GM12864 (cell line): ENCODE data around the gene USP16.

Source experiments
- DNase-seq: peaks from one replicate; pipeline ENCODE4 v3.0.0-alpha.2; 2011; ENCODE audit warnings: low read depth
- H3K4me3 ChIP-seq: 2 replicates; pipeline ENCODE4 v1.5.1; 2011; ENCODE audit warnings: mild to moderate bottlenecking, low read depth, low read length, control low read depth
- TF ChIP-seq, protein P1 (sequence below): IDR thresholded peaks from 2 replicates; pipeline ENCODE4 v1.5.1; 2011; ENCODE audit warnings: low read depth, mild to moderate bottlenecking, moderate library complexity, low read length, control low read depth, inconsistent platforms; ENCODE audit errors: missing control alignments

The USP16 gene

DNA sequence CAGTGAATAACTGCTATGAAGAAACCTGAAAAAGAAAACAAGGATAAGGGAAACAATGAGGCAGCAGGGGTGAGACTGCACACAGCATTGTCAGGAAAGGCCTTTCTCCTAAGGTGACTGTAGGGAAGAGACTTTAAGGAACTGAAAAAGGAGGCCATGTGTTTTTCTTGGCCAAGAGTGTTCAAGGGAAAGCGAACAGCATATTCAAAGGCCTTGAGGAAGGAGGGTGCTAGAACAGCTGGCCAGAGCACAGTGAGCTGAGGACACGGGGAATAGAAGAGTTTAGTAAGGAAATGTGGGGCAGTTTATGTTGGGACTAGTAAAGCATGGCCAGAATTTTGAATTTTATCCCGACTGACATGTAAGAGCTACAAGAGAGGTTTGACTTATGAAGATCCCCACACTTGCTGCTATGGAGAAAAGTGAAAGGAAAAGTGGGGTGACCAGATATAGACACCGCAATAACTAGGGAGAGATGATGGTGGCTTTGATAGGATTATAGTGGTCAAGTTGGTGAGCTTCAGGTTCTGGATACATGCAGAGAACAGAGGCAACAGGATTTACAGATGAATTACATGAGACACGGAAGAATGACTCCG lies 6.7 kb upstream of the USP16 start:
- no peak for DNase-seq
- H3K4me3 ChIP-seq = peak overlapping the region; percentile 89
- TF ChIP-seq, protein P1, sequence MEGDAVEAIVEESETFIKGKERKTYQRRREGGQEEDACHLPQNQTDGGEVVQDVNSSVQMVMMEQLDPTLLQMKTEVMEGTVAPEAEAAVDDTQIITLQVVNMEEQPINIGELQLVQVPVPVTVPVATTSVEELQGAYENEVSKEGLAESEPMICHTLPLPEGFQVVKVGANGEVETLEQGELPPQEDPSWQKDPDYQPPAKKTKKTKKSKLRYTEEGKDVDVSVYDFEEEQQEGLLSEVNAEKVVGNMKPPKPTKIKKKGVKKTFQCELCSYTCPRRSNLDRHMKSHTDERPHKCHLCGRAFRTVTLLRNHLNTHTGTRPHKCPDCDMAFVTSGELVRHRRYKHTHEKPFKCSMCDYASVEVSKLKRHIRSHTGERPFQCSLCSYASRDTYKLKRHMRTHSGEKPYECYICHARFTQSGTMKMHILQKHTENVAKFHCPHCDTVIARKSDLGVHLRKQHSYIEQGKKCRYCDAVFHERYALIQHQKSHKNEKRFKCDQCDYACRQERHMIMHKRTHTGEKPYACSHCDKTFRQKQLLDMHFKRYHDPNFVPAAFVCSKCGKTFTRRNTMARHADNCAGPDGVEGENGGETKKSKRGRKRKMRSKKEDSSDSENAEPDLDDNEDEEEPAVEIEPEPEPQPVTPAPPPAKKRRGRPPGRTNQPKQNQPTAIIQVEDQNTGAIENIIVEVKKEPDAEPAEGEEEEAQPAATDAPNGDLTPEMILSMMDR = no peak

DNA sequence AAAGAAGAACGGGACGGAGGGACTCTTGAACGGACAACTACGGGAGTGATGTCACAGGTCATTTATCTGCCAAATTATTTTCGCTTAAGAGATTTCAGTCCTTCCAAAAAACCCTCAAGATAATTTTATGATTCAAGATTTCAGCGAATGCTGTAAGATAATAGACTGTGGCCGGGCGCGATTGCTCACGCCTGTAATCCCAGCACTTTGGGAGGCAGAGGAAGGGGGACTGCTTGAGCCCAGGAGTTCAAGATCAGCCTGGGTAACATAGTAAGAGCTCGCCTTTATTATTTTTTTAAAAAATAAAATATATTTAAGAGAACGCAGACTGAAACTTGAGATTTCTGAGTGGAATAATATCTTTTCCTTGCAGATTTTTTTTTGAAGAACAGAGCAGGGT lies 5.9 kb upstream of the USP16 start:
- H3K4me3 ChIP-seq = peak overlapping the region; percentile 89
- TF ChIP-seq, protein P1 = no peak
- no peak for DNase-seq

DNA sequence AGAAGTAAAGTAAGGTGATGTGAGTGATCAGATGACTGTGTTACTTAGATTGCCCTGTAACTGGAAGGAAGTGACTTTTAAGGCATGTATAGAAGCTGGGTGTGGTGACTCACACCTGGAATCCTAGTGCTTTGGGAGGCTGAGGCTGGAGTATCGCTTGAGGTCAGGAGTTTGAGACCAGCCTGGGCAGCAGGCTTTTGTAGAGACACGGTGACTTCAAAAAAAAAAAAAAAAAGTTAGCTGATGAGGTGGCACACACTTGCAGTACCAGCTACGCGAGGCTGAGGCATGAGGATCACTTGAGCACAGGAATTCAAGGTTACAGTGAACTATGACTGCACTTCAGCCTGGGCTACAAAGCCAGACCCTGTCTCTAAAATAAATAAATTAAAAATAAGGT lies 2.3 kb upstream of the USP16 start:
- TF ChIP-seq, protein P1 = no peak
- DNase-seq = no peak
- H3K4me3 ChIP-seq = no peak overlapping the region

DNA sequence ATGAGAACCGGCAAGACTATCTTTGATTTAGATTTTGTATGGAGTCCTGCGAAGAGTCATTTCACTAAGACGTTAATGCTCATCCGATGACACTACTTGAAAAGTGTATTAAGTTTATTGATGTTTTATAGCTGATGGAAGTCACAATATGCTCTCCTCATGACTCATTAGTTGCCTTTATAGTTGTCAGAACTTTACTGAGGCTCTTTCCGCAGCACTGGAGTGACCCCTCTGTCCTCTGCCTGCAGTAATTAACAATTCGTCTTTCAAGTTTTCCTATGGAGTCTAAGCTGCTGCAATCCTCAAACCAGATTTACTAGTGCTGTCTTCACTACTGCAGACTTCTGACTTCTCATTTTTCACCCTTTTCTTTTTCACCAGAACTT lies 853 bp downstream of the USP16 start:
- peak overlapping the region; percentile 78 for H3K4me3 ChIP-seq
- no peak for DNase-seq
- TF ChIP-seq, protein P1 = no peak

DNA sequence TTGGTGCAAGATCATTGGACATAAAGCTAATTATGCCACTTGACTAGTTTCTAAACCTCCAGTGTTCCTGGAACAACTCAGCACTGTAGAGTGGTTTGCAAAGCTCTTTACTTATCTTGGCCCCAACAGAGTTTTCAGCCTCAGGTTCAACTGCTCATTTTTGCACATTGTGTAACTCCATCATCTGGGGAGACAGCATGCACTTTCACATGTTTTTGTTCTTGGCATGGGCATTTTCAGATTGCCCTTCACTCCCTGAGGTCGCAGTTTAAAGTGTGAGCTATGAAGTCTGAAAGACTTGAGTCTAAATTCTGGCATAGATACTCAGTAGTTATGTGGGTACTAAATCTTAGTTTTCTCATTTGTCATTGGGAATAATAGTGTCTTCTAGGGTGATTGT lies 5.1 kb downstream of the USP16 start:
- no peak overlapping the region for H3K4me3 ChIP-seq
- DNase-seq = no peak
- TF ChIP-seq, protein P1 = no peak

DNA sequence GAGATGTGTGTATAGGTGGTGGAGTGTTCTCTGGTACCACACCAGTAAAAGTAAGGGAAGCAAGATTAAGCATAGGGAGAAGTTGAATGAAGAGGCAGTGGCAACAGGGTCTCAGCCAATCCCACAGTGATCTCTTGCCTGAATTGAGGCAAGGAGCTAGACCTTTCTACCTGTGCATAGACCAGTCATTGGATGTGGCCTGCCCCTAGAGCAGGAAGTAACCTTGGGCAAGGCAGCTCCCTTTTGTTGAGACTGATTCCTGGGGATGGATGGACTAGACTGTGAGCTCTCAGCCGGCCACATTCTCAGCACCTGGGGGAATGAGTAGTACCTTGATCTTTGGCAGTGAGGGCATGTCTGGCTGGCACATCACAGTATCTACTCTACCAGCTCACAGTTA lies 6.4 kb downstream of the USP16 start:
- no peak for DNase-seq
- TF ChIP-seq, protein P1 = no peak
- no peak overlapping the region for H3K4me3 ChIP-seq

DNA sequence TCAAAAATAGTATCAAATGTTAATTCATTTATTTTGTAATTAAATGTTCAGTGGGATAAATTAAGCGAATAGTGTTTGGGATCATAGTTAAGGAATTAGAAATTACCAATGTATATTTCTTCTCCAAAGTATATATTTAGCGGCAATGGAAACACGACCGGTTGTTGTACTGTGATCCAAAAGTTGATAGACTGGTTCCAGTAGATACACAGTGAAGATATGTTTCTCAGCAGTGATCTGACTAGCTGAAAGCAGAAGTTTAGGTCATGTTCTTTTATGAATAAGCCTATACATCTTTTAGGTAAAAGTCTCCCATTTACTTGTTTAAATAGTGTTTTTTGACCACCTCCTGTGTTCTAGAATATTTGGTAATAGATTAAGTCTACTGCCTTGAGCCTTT lies 8.8 kb downstream of the USP16 start:
- DNase-seq = no peak
- TF ChIP-seq, protein P1 = no peak
- no peak overlapping the region for H3K4me3 ChIP-seq
